Activated CD4-positive, alpha-beta T cell treated with anti-CD3 and anti-CD28 coated beads, Interleukin-10, Interleukin-2, amounts not matched to agents 100 ng/mL and 50 ng/mL, durations not matched to agents 16 hours and 8 hours (primary cell): ENCODE measurements around the gene GLCE.
"Not testable (repeated sequence)": the region's sequence is repeated elsewhere in the genome, so short reads cannot be mapped to it uniquely, and the experiment has no call there.

Experiments used
- DNase-seq: peaks from one replicate; pipeline ENCODE4 v3.0.0-alpha.2; 2020

The GLCE gene

GRCh38 chr15:69302087-69302486, 141.7 kb downstream of the GLCE start:
- not testable (repeated sequence) for DNase-seq

GRCh38 chr15:69302929-69303328, 142.5 kb downstream of the GLCE start:
- no peak for DNase-seq

DNA sequence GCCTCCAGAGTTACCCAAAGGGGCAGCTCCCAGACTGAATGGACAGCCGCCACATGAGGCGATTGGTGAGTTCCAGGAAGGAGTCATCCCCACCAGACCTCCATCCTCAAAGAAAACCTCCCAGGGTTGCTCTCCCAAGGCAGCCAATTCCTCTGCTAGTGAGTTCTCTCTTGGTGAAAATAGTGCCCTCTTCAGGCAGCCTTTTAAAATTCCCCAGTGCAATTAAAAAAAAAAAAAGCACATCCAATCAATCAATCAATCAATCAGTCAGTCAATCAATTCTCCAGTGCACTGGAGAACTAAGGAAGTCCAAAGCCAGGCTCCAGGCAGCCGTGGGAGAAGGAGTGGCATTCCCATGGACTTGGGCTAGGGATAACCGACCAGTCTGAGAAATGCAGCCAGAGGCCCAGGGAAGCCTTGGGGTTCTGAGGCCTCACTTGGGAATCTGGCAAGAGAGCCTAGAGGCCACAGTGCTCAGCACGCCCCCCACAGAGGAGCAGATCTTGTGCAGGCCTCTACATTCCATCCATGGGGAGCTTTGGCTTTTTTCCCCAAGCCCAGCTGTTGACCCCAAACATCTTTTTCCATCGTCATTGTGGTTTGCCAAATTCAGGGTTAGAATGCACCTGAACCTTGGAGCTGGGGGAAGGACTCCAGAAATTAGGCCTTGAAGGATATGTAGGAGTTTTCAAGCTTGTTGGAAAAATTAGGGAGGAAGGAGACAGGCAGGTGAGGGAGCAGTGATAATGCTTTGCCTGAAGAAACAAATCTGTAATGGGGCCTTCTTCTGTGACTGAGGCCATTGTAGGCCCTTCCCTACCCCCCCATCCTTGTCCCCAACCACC, 143.1 kb downstream of the GLCE start:
- DNase-seq, result peak; percentile 24

DNA sequence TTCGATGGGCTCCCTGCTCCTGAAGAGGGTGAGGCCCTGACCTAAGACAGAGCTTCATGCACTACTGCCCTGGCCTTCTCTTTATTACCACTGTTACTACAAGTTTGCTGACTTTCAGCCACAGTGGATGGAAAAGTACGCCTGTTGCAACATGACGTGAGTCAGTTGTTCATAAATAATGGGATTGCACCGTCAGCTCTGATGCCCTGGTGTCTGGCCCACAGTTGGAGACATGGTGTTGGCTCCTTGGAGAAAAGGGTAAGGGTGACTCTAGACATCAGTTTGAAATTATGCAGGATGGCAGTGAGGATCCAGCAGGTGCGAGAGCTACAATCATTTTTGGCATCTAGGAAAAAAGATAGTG, 143.7 kb downstream of the GLCE start:
- DNase-seq, result no peak

GRCh38 chr15:69305204-69305931, 144.9 kb downstream of the GLCE start:
- DNase-seq, result no peak

DNA sequence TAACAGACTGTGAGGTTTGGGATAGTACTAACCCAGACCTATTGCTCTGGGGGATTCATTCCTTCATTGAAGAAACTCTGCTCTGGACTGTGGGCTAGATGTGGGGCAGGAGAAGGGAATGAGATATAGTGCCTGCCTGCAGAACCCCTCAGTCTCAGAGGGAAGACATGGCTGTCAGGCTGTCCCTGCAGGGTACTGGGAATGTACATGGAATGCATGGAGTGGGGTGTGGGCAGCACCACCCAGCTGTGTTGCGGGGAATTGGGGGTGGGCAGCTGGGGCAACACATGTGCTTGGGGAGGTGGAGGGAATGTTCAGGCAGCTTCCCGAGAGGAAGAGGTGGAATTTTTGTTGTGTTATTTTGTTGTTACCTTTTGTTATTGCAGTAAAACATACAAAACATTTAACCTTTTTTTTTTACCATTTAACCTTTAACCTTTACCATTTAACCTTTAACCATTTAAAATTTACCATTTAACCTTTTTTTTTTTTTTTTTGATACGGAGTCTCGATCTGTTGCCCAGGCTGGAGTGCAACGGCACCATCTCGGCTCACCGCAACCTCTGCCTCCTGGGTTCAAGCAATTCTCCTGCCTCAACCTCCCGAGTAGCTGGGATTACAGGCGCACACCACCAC, 145.6 kb downstream of the GLCE start:
- no peak for DNase-seq

DNA sequence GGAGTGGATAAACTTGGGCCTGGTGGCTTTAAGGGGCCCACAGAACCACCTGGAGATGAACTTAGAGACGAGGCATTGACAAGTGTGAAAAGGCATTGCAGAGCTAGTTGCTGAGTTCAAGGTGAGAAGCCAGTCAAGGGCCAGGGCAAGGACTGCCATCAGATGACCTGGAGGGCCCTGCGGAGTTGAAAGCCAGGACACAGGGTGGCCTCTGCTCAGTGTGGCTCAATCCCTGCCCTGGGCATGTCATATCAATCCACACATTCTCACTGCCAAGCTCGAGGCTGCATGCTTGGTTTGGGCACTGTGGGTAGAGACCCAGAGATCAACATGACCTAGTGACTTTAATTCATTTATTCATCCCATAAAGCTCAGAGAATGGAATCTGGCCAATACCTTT, 147.5 kb downstream of the GLCE start:
- DNase-seq, result no peak

DNA sequence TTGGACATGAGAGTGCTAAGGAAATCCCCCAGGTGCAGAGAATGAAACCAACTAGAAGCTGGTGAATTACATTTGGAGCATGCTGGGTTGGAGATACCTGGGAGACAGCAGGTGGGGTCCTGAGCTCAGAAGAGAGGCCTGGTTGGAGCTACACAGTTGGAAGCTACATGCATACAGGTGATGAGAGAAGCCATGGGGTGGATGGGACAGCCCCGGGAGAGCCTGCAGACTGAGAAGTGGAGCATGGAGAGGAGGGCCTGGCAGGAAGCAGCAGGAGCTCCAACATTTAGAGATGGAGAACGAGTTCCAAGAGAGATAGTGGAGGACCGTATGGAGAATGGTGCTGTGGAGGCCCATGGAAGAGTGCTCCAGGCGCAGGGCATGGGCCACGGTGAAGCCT, 148.5 kb downstream of the GLCE start:
- DNase-seq, result no peak

GRCh38 chr15:69311319-69311721, 150.9 kb downstream of the GLCE start:
- DNase-seq, result no peak

DNA sequence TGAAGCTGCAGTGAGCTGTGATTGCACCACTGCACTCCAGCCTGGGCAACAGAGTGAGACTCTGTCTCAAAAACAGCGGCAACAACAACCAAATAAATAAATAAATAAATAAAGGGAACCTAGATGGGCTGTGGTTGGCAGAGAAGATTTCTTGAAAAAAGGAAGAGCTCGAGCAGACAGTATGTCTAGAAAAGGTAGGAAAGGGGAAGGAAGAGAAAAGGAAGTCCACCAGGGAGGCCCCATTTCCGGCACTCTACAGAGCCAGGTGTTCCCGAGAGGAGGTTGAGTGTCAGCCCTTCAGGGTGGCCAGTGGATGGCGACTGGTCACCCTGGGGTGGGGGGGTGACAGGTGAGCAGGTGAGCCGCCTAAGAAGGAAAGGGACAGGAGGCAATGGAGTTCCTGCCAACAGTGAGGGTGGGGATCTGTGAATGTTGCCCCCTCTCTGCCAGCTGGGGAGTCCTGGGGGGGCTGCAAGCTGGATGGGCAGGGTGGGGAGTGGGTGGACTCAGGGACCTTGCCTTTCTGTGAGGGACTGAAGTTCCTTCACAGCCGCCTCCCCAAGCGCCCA, 153.1 kb downstream of the GLCE start:
- DNase-seq, result no peak

GRCh38 chr15:69314131-69314530, 153.7 kb downstream of the GLCE start:
- DNase-seq, result no peak

DNA sequence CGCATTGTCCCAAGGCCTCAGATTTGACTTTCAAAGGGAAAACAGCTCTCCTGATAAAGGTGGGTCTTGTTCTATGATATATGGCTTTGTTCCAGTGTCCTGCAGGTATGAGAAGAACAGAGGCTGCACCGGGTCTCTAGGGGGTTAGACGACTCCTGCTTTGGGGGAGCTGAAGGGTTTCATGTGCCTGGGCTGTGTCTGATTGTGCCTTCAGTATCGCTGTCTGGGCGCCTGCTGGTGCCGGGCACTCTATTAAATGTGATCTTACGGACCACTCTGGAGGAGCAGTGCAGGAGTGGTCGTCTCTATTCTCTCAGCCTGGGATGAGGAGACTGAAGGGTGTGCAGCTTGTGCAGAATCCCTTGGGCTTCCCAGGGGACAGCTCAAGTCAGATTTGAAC, 154.3 kb downstream of the GLCE start:
- DNase-seq, result no peak

DNA sequence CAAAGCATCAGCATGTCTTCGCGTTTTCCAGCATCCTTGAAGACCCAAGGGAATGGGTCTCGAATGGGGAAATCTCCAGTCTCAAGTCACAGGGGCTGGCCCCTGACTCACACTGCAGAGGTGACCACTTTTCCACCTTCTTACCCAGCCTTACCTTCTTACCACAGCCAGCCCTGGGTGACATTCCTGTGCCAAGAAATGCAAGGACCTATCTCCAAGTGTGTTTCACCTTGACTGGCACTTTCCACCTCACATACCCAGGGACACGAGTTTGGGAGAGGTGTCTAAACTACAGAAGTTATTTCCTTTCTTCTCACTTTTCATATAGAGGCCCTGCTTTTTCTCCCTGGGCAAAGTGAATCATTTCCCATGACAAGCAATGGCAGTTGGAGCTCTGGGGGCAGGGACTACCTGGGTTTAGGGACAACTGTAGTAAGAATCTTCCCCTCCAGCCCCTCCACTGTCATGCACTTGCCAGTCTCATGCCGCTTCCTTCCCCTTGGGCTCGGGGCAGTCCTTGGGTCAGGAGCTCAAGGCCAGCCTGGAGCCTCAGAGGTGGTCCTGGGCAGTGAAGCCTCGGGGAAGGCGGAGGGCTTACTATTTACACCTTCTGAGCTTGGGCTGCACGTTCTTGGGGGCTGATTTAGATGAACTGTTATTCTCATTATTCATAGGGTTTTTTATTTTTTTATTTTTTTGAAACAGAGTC, 155.1 kb downstream of the GLCE start:
- no peak for DNase-seq

DNA sequence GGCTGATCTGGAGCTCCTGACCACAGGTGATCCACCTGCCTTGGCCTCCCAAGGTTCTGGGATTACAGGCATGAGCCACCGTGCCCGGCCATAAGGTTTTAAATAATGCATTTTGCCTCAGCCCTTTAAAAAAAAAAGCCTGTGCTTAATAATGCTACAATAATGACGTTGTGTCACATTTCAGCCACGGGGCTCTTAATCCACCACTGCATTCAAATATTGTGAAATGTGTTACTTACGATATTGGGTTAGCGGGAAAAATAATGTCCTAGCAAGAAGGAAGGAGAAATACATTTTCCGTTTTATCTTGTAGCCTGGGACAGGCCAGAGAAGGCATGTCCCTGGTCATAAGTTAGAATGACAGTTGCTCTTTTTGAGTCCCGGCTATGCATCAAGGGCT, 155.9 kb downstream of the GLCE start:
- DNase-seq, result no peak

- DNase-seq, result no peak
These were observed 157.0 kb downstream of the GLCE start for GRCh38 chr15:69317392-69317841.

GRCh38 chr15:69318033-69318432, 157.6 kb downstream of the GLCE start:
- no peak for DNase-seq

DNA sequence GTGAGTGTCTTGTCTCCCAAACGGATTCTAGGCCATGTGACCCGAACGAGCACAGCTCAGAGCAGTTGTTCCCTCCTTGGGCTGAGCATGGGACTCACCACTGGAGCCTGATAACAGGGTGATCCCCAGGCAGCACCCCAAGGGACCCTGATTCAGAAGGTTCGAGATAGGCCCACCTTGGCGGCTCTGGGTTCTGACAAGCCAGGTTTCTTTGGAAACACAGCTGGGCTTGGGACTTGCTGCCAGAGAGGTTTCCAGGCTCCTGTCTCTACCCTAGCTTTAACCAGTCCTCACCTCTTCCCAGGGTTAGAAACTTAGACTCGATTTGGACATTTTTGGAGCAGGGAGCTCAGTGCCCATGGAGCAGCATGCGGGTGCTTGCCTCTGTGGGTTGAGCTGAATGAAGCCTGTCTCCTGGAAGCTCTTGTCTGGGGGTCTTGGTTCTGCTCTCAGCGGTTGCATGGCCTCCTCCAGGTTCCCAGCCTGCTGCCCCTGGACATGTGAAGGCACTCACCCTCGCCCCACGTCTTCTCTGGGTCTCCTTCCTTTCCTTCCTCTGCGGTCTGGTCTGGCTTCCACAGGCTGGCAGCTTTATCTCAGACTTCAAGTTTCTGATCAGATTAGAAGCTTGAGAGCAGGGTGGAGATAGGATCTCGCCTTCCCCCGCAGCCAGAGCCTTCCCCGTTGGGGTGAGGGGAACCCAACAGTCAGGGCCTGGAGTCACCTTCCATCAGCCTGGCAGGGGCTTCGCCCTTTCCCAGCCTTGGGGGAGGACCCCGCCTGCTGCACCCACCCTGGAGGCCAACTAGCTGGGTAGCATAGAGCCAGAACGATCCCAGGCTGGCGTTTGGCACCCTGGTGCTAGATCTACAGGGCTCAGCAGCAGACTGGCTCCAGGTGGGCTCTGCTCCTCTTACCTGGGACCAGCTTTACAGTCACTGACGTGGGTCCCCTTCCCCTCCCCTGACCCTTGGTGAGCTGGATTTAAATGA, 159.2 kb downstream of the GLCE start:
- peak; percentile 22 for DNase-seq

- peak; percentile 66 for DNase-seq
These were observed 160.6 kb downstream of the GLCE start for GRCh38 chr15:69320977-69321554.
